Stimulated activated CD4-positive, alpha-beta T cell treated with anti-CD3 and anti-CD28 coated beads, Interleukin-4, amount 100 ng/mL, for 4 hours (primary cell): ENCODE results near the gene CHRNA7.

Experiments
- DNase-seq, 2 experiments: peaks; one replicate each; pipeline ENCODE4 v3.0.0-alpha.2; 2020

Gene CHRNA7

DNA sequence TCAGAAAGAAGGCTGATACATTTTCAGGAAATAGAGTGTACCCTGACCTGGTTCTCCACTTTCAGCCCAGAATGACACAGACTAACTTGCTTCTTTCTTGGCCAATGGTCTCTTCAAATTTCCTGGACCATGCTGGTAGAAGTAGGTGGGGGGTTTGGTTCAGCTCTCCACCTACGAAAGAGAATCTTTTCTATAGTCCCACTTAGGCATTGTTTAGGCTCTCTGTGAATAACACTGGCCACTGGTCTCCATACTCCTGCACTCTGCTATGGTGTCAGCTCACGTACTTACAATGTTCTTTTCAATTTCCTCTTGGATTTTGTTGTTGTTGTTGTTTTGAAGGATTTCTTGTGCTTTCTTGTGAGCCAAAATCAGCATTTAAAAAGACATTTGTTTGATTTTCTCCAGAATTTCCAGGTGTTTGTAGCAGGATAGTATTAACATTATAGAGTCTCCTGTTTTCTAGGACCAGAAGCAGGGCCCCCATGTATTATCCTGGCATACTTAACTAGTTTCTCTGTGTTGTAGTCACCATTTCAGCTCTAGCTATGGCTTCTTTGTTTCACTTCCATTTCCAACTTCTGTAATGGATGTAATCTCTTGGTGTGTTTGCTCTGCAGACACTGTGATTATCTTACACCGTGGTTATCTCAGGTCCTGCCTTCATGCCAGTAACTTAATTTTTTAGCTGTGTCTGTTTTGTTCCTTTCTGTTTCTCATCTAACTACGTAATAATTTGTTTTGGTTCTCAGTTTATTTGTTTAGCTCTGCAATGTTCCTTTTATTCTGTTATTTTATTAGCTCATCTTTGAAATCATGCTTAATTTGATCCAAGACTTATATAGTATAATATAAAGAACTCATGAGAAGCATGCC is 61.4 kb downstream of the CHRNA7 start:
- no peak for DNase-seq

DNA sequence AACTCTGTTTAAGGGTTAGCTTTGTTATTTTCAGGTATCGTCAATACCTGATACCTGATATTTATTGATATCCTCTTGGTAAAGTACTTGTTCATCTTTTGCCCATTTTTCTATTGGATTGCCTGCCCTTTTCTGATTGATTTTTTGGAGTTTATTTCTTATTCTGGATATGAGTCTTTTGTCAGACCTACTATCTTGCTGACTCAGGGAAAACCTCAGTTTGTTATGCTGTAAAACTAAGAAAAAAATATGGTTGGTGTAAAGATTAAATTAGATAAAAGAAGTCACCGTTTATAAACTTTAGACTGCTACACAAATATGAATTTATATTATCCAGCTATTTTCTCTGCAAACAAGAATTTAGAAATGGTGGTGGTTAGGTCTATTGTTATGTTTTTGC is 65.9 kb downstream of the CHRNA7 start:
- DNase-seq, result no peak

- no peak for DNase-seq
Observed at GRCh38 chr15:32096916-32097617, 66.8 kb downstream of the CHRNA7 start.

DNA sequence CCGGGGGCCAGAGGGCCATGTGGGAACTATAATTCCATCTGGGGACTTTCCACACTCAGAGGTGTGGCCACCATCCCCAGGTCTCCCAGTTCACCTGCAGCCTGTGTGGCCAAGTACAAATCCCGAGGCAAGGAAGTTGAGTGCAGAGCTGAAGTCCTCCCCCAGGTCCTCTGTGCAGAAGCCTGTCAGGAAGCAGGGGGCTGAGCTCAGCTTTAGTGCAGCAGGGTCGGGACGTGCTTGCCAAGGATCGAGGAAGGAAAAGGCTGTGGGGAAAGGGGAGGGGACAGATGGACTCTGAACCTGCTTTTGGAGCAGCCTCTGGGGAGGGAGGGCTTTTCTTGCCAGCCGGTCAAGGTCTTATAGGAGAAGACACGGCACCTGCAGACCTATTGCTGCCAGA is 67.7 kb downstream of the CHRNA7 start:
- no peak for DNase-seq

DNA sequence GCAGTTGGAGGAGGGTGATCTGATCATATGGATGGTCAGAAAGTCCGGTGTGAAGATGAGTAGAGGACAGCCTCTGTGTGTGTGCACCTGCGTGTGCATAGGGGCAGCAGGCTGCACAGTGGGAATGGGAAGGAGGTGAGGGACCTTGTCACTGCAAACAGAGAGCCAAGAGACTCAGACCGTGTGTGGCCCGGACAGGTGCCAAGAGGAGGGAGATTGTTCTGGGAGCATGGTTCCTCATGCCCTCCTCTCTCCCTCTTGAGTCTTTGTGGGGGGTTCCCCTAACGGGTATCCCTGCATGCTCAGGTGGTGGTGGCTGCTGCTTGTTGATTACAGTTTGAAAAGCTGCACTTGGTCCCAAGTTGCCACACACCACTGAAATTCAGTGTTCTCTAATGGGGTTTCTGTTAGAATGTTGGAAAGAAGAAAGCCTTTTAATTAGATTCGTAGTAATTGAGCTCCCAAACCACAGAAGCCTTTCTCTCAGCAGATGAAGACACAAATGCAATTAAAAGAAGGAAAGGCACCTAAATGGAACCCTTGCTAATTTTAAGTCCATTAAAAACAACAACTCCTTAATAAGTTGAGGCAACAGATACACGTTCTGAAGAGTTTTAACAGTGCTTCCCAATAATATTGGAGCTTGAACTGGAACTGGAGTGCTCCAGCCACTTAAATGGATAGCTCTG is 68.9 kb downstream of the CHRNA7 start:
- DNase-seq, result no peak

- DNase-seq, result no peak
Observed at GRCh38 chr15:32099956-32100684, 69.8 kb downstream of the CHRNA7 start.

DNA sequence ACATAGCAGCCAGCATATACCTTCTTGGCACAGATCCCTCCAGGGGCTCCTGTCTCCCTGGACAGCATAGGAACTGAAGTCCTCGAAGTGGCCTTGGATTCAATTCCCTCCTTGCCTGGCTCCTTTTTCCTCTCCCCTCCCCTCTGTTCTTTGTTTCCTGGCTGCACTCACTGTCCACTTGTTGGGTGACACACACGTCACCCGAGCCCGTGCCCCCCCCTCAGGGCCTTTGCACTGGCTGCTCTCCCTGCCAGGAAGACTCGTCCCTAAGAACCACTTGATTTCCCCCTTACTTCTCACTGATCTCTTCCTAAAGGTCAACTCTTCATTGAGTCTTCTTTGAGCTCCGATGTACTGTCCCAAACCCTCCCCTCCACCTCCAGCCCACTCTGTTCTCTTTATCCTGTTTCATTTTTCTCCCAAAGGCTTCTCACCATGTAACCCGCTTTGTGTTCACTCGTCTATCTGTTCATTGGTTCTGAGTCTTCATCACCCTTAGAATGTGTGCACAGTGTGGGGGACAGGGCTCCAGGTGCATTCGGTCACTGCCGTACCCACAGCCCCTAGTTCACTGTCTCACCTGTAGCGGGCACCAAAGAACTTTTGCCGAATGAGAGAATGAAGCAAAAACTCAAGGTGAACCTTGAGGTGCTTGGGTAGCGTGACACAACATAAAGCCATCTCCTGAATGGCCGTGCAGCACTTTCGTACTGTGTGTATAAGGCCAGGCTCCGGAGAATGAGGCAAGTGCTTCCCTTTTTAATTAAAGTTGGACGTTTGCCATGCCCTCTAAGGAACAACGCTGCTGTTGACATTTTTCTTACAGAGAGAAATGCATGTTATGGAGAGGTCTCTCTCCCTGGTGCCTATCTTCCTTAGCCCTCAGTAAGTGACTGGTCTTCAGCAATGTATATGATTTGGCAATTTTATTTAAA is 74.0 kb downstream of the CHRNA7 start:
- no peak for DNase-seq

GRCh38 chr15:32105258-32106241 is 75.2 kb downstream of the CHRNA7 start:
- DNase-seq, result no peak

DNA sequence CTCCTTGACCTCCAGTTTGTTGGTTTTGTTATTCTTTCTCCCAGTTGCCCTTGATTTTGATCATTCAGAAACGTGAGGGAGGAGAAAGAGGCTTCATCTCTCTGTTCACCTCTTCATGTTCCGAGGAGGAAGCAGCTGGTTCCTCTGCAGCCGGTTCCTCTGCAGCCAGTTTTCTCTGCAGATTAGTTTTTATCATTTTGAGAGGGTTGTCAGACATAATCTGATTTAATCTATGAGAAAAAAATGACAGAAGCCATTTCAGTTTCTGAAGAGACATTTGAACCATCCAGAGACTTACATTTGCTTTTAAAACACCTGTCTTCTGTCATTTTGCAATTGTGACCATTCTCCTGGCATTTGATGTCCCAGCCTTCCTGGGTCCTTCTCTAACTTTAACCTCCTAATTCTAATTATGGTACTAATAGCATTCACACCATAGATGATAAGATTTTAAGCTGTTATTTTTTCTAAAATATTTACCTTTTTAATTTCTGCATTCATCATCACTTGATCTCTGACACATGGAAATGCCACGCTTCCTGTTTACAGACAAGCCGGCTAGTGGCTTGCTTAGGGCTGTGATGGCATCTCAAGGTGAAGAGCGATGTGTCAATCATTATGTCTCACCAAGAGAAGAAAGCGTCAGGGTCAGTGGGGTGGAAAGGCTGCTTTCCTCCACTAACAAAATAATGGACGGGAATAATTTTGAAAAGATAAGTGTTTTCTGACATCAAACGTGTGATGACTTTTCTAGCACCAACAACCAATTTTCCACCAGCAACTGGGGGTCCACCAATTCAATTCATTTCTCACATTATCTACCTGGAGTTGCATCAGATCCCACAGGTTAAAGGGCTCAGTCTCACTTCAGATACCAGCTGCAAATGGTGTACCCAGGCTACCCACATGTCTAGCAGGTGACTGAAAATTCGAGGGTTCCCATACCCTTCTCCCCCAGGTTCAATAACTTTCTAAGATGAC is 76.4 kb downstream of the CHRNA7 start:
- DNase-seq, result no peak

DNA sequence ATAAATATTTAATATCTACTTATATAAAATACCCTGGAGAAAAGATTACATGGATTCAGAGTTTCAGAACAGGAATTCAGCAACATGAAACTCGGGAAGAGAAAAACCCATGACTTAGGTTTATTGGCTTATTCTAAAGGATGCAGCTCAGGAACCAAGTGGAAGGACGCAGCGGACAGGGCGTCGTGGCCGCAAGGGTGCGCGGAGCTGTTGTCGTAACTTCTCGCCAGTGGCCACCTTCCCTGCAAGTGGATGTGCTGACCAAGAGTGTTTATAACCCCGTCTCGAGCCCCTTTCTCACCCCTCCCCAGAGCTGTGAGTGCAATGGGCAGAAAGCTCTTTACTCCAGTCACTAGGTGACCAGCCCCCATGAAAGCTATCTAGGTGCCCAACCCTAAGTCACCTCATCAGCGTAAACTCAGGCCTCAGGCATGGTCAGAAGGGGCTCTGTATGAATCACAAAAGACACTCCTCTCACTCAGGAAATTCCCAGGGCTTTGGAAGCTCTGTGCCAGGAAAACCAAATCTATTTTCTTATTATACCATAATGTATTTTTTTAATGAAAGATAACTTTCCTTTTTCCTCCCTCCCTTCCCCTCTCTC is 77.3 kb downstream of the CHRNA7 start:
- DNase-seq, result no peak

- DNase-seq, result no peak
Observed at GRCh38 chr15:32108661-32109060, 78.3 kb downstream of the CHRNA7 start.

DNA sequence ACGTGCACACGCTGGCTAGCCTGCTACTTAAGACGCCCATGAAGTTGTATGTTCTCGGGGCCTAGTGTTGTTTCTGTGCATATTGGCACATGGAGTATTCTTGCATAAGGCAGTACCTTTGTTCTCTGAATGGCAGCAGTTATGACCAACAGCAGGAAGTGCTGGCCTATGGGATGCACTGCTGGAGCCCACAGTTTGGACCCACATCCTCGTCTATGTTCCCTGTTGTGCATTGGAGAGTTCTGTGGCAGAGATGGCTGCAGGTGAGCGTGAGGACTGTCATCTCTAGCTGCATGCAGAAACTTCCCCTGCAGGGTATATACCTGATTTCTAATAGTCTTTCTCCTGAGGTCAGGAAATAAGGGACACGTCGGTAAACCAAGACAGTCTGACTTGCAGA is 81.8 kb downstream of the CHRNA7 start:
- no peak for DNase-seq

GRCh38 chr15:32113224-32113623 is 82.9 kb downstream of the CHRNA7 start:
- no peak for DNase-seq

DNA sequence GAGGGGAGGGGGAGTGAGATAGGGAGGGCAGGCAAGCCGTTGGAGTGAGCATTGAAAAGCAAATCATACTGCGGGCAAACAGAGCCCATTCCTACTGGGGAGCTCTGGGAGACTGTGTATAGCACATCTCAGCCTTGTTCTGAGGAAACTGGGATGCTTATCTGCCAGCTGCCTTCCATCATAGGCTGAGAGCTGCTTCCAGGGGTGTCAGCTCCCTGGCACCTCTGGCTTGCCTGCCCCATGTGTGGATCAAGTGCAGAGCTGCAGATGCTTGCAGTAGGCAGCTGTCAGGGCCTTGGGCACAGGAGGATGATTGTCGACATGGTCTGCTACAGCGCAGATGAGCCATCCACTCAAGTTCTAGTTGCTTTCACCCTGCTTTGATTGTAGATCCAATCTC is 86.8 kb downstream of the CHRNA7 start:
- DNase-seq, result no peak

GRCh38 chr15:32119286-32119685 is 89.0 kb downstream of the CHRNA7 start:
- no peak for DNase-seq

DNA sequence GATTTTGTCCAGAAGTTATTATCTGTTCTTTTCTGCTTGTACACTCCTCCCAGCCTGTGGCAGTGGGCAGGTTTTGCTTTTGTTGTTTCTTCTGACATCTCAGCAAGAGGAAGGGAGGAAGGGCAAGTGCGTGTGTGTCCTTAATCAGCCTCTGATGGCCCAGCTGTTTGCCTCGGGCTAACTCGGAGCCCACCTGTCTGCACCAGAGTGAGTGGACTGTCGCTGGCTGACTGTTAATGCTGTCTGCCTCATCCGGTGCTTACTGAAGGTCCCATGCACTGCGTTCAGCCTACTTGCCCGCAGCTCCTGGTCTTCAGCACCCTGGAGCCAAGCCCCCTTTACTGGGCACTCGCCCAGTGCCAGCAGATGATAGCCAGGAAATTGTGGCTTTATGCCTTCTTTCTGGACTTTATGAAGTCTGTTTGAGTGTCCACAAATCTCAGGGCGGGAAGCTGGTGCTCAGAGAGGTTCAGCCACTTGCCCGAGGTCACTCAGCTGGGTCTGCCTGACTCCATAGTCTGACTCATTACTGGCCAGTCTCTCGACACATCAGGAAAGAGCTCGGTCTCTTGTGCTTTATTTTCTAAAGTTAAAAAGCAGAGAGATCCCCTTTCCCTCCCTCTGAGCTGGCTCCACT is 89.5 kb downstream of the CHRNA7 start:
- DNase-seq, result no peak

- no peak for DNase-seq
Observed at GRCh38 chr15:32120577-32121383, 90.5 kb downstream of the CHRNA7 start.

DNA sequence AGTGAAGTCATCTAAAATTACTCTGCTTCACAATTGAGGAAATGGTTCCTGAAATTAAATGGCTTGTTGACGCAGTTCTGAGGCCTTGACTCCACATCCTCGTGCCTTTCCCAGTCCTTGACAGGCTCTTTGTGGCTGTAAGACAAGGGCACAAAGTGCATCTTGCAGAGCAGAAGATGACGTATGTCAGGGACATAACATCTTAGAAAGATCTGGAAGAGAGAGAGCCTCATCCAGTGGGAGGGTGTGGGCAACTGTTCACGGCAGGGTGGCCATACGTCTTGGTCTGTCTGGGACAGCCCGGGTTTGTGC is 91.0 kb downstream of the CHRNA7 start:
- DNase-seq, result no peak
